ENCODE results near the gene POC5. TPM values are rescaled to one million over a fixed set of nuclear protein-coding genes. Genes with fewer than 3 reads are reported as not detected.

Gene POC5
- total RNA-seq (1 to 10 TPM; 3.4 to 6.7 (median 4.8) TPM), polyA plus RNA-seq (1 to 10 TPM; 3.5 to 5.4 TPM)
- long read RNA-seq, donor 1, partial matches to known transcripts = 0 of 2 reads
- long read RNA-seq, donor 1, other reads (novel, unspliced or antisense) = 0 of 2 reads
- long read RNA-seq, donor 2, partial matches to known transcripts = 2 of 6 reads
- long read RNA-seq, donor 2, other reads (novel, unspliced or antisense) = 1 of 6 reads
- long read RNA-seq, donor 3 = 0 reads

GRCh38 chr5:75717082-75717922 lies at the start of gene POC5:
TSS of gene POC5 (minus strand) at chr5:75717437. CDS start at chr5:75712937, 4,500 bp downstream.
- intact Hi-C loops (cut with DNase I) = loop anchor here in 1 of 10 donors (2.0 kb wide), 1 partner anchor 381 kb away; the partner anchor contains the start of gene HMGCR
- peaks cover 0 to 14% (median 0%) of the 10 kb centered on the region in 9 donors for H3K36me3 ChIP-seq
- peaks cover 0 to 15% (median 10%) of the 10 kb centered on the region in 12 donors for H3K4me1 ChIP-seq
- peak within 1 kb of the TSS; percentile 29 to 95 (median 84) for H3K27ac ChIP-seq
- peak within 1 kb of the TSS; percentile 61 to 96 (median 84) for H3K4me3 ChIP-seq
- no peaks in the 10 kb centered on the region for H3K27me3 ChIP-seq
- WGBS, 4 donors = 10 to 26% (median 11%) methylated on average over 21 to 51 of the region's 51 CpGs
- H3K9me3 ChIP-seq = no peaks in the 10 kb centered on the region
- ATAC-seq (peak; percentile 99 to 100 (median 100)), DNase-seq (peak; percentile 95 to 97 (median 96))
- TF ChIP-seq POLR2A (IDR thresholded peaks at IDR 0.05) = peak in 1 of 2 donors; percentile 68
- no peak for TF ChIP-seq CTCF (IDR thresholded peaks at IDR 0.05)

GRCh38 chr5:75758116-75758515 lies 40.9 kb upstream of the POC5 start:
- Histone ChIP-seq H3K4me1 (no peaks in the 10 kb centered on the region), H3K9me3 (no peaks in the 10 kb centered on the region), H3K27ac (no peak overlapping the region), H3K4me3 (no peak overlapping the region), H3K36me3 (no peaks in the 10 kb centered on the region), H3K27me3 (peaks cover 0 to 13% (median 0%) of the 10 kb centered on the region in 9 donors)
- ATAC-seq (no peak), DNase-seq (no peak)
- intact Hi-C loops (cut with DNase I) = no loop called here
- WGBS, 4 donors = 78 to 87% (median 83%) methylated on average over 5 of the region's 5 CpGs
- TF ChIP-seq CTCF (IDR thresholded peaks at IDR 0.05) (no peak), POLR2A (IDR thresholded peaks at IDR 0.05) (no peak)

GRCh38 chr5:75756981-75757380 lies 39.7 kb upstream of the POC5 start:
- TF ChIP-seq CTCF (IDR thresholded peaks at IDR 0.05) (no peak), POLR2A (IDR thresholded peaks at IDR 0.05) (no peak)
- Histone ChIP-seq H3K4me3 (no peak overlapping the region), H3K4me1 (no peaks in the 10 kb centered on the region), H3K36me3 (no peaks in the 10 kb centered on the region), H3K27me3 (peaks cover 0 to 13% (median 0%) of the 10 kb centered on the region in 9 donors), H3K9me3 (no peaks in the 10 kb centered on the region), H3K27ac (no peak overlapping the region)
- no peak for ATAC-seq
- intact Hi-C loops (cut with DNase I) = no loop called here
- DNase-seq = no peak

- Histone ChIP-seq H3K27me3 (peaks cover 0 to 13% (median 0%) of the 10 kb centered on the region in 9 donors), H3K4me1 (no peaks in the 10 kb centered on the region), H3K9me3 (no peaks in the 10 kb centered on the region), H3K27ac (no peak overlapping the region), H3K36me3 (no peaks in the 10 kb centered on the region), H3K4me3 (no peak overlapping the region)
- WGBS, 4 donors = 27 to 57% (median 42%) methylated on average over 2 of the region's 2 CpGs
- intact Hi-C loops (cut with DNase I) = no loop called here
- no peak for TF ChIP-seq CTCF (IDR thresholded peaks at IDR 0.05)
- TF ChIP-seq POLR2A (IDR thresholded peaks at IDR 0.05) = no peak
- DNase-seq = no peak
- no peak for ATAC-seq
These were observed 39.0 kb upstream of the POC5 start for GRCh38 chr5:75756211-75756610.
